Type B pancreatic cell (in vitro differentiated cells): ENCODE measurements around the gene MYL6. TPM values are rescaled to one million over a fixed set of nuclear protein-coding genes. Genes with fewer than 3 reads are reported as not detected.

ENCODE experiments used
- DNase-seq: peaks from one replicate; pipeline ENCODE4 v3.0.0; 2021; ENCODE audit warnings: mixed read lengths; ENCODE audit not compliant: unreplicated experiment; ENCODE audit errors: extremely low spot score
- H3K27ac Mint-ChIP-seq: 2 replicates; pipeline ENCODE4 v1.8.0; 2021; ENCODE audit warnings: mild to moderate bottlenecking, mixed read lengths
- H3K27me3 Mint-ChIP-seq: 2 replicates; pipeline ENCODE4 v1.8.0; 2021; ENCODE audit warnings: mixed read lengths
- H3K36me3 Mint-ChIP-seq: 2 replicates; pipeline ENCODE4 v1.8.0; 2021; ENCODE audit warnings: mixed read lengths
- H3K4me1 Mint-ChIP-seq: one replicate; pipeline ENCODE4 v1.8.0; 2021; ENCODE audit warnings: mixed read lengths; ENCODE audit not compliant: unreplicated experiment
- H3K4me3 Mint-ChIP-seq: 2 replicates; pipeline ENCODE4 v1.8.0; 2021; ENCODE audit warnings: mild to moderate bottlenecking, mixed read lengths
- H3K9me3 Mint-ChIP-seq: 2 replicates; pipeline ENCODE4 v1.8.0; 2021; ENCODE audit warnings: mixed read lengths
- total RNA-seq: library from RNA; stranded (reverse); gene quantifications from 2 replicates; pipeline ENCODE4 v1.2.1, GENCODE V29; 2021; ENCODE audit warnings: low replicate concordance
- TF ChIP-seq, protein P1 (sequence below): fragments of 200-600 bp; sonication (generic); conservative IDR thresholded peaks from 2 replicates; pipeline ENCODE4 v1.5.0; 2021; ENCODE audit warnings: antibody characterized with exemption, mild to moderate bottlenecking

Gene MYL6
- total RNA-seq, 1 donor from 2014 or later, result 1,223 TPM

DNA sequence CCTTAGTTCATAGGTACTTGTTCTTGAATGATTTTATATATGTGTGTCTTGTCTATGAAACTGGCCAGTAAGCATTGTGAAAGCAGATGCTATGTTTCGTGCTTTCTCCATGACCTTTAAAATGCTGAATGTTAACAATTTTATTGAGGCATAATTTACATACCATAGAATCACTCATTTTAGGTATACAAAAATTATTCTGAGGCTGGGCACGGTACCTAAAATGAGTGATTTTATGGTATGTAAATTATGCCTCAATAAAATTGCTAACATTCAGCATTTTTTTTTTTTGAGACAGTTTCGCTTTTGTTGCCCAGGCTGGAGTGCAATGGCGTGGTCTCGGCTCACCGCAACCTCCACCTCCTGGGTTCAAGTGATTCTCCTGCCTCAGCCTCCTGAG is 23.3 kb upstream of the MYL6 start:
- TF ChIP-seq, protein P1, sequence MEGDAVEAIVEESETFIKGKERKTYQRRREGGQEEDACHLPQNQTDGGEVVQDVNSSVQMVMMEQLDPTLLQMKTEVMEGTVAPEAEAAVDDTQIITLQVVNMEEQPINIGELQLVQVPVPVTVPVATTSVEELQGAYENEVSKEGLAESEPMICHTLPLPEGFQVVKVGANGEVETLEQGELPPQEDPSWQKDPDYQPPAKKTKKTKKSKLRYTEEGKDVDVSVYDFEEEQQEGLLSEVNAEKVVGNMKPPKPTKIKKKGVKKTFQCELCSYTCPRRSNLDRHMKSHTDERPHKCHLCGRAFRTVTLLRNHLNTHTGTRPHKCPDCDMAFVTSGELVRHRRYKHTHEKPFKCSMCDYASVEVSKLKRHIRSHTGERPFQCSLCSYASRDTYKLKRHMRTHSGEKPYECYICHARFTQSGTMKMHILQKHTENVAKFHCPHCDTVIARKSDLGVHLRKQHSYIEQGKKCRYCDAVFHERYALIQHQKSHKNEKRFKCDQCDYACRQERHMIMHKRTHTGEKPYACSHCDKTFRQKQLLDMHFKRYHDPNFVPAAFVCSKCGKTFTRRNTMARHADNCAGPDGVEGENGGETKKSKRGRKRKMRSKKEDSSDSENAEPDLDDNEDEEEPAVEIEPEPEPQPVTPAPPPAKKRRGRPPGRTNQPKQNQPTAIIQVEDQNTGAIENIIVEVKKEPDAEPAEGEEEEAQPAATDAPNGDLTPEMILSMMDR, result no peak
- H3K27me3 Mint-ChIP-seq, result no peaks in the 10 kb centered on the region
- H3K36me3 Mint-ChIP-seq, result peaks cover 44% of the 10 kb centered on the region
- H3K4me1 Mint-ChIP-seq, result peaks cover 5% of the 10 kb centered on the region
- H3K4me3 Mint-ChIP-seq, result no peak overlapping the region
- DNase-seq, result no peak
- H3K27ac Mint-ChIP-seq, result no peak overlapping the region
- no peaks in the 10 kb centered on the region for H3K9me3 Mint-ChIP-seq

GRCh38 chr12:56137853-56138571 is 20.1 kb upstream of the MYL6 start:
- H3K27ac Mint-ChIP-seq, result no peak overlapping the region
- no peaks in the 10 kb centered on the region for H3K9me3 Mint-ChIP-seq
- TF ChIP-seq, protein P1, result no peak
- H3K4me1 Mint-ChIP-seq, result no peaks in the 10 kb centered on the region
- no peak for DNase-seq
- peaks cover 41% of the 10 kb centered on the region for H3K36me3 Mint-ChIP-seq
- no peak overlapping the region for H3K4me3 Mint-ChIP-seq
- no peaks in the 10 kb centered on the region for H3K27me3 Mint-ChIP-seq

GRCh38 chr12:56141946-56142784 is 16.0 kb upstream of the MYL6 start:
- H3K9me3 Mint-ChIP-seq, result no peaks in the 10 kb centered on the region
- no peaks in the 10 kb centered on the region for H3K27me3 Mint-ChIP-seq
- H3K27ac Mint-ChIP-seq, result no peak overlapping the region
- TF ChIP-seq, protein P1, result no peak
- H3K4me3 Mint-ChIP-seq, result no peak overlapping the region
- peaks cover 38% of the 10 kb centered on the region for H3K36me3 Mint-ChIP-seq
- H3K4me1 Mint-ChIP-seq, result peaks cover 6% of the 10 kb centered on the region
- no peak for DNase-seq

- no peak for DNase-seq
- H3K4me3 Mint-ChIP-seq, result no peak overlapping the region
- no peak overlapping the region for H3K27ac Mint-ChIP-seq
- no peaks in the 10 kb centered on the region for H3K9me3 Mint-ChIP-seq
- H3K27me3 Mint-ChIP-seq, result no peaks in the 10 kb centered on the region
- H3K36me3 Mint-ChIP-seq, result peaks cover 33% of the 10 kb centered on the region
- TF ChIP-seq, protein P1, result no peak
- H3K4me1 Mint-ChIP-seq, result peaks cover 6% of the 10 kb centered on the region
Measured at GRCh38 chr12:56143217-56143616, 14.9 kb upstream of the MYL6 start.

GRCh38 chr12:56143870-56144269 is 14.3 kb upstream of the MYL6 start:
- Mint-ChIP-seq H3K27me3 (no peaks in the 10 kb centered on the region), H3K36me3 (peaks cover 27% of the 10 kb centered on the region), H3K4me3 (no peak overlapping the region), H3K4me1 (peaks cover 6% of the 10 kb centered on the region), H3K27ac (no peak overlapping the region), H3K9me3 (no peaks in the 10 kb centered on the region)
- TF ChIP-seq, protein P1, result no peak
- no peak for DNase-seq
